Activated CD8-positive, alpha-beta memory T cell treated with anti-CD3 and anti-CD28 coated beads, Interleukin-2, amount 50 U/mL, for 24 hours (primary cell): ENCODE results near the gene NRXN3.

Experiments
- DNase-seq: peaks from one replicate; pipeline ENCODE4 v3.0.0-alpha.2; 2020; ENCODE audit errors: extremely low read depth

Gene NRXN3

GRCh38 chr14:79413734-79414428 lies 1243.7 kb downstream of the NRXN3 start:
- no peak for DNase-seq

DNA sequence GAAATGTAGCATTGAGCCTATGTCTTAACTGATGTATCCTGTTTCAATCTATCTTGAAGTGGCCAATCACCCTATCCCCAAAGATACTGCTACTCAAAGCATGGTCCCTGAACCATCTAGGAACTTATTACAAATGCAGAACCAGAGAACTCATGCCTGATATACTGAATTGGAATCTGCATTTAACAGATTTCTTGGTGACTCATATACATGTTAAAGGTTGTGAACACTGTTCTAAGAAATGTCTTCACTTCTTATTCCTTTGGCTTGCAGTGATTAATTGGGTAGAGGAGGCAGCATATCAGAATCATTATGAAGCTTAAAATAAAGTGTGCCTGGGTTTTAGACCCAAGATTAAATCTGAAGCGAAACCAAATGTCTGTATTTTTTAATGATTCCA lies 1245.6 kb downstream of the NRXN3 start:
- no peak for DNase-seq

DNA sequence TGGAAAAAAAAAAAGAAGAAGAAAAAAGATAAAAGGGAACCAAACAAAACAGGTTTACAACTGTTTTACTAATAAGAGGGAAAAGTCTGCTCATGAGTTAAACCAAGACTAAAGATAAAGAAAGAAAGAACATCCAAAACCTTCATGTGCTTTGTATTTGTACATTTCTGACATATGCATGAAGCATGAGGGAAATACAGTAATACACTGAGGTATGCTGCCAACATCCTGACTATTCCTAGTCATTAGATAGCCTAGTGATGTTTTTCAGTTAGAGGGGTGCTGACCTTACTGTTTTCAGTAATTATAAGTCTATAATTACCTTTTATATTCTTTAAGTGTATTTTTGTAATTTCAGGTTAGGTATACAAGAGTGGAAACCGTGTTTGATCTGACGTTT lies 1247.8 kb downstream of the NRXN3 start:
- no peak for DNase-seq

GRCh38 chr14:79418649-79419415 lies 1248.7 kb downstream of the NRXN3 start:
- DNase-seq = no peak

GRCh38 chr14:79419571-79420327 lies 1249.6 kb downstream of the NRXN3 start:
- no peak for DNase-seq

DNA sequence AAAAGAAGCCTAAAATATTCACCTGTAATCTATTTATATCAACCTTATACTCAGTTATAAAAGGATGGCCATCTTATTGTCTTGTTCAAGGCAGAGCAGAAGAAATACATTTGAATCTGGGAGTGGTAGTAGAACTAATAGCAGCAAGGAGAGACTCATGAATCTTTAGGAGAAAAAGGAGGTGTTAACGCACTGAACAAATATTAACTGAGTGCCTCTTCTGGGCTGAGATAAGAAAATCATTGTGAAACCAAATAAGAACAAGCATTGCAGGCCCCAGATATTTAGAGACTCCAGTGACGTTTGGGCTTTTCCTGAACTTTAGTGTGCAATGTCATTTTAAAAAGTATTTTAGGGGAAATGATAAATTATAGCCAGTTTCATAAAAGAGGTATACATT lies 1250.6 kb downstream of the NRXN3 start:
- DNase-seq = no peak

DNA sequence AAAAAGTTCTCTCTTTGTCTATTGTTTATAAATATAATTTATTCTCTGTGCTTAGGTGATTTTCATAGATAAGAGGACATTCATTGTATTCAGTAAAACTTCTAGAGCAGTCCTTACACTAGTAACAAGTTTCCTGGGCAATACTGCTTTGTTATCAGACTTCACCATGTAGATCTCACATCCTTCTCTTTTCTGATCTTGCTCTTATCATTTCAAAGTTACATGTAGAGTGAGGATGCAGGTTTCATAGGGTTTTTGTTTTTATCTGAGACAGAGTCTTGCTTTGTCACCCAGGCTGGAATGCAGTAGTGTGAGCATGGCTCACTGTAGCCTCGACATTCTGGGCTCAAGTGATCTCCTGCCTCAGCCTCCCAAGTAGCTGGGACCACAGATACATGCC lies 1251.6 kb downstream of the NRXN3 start:
- no peak for DNase-seq

DNA sequence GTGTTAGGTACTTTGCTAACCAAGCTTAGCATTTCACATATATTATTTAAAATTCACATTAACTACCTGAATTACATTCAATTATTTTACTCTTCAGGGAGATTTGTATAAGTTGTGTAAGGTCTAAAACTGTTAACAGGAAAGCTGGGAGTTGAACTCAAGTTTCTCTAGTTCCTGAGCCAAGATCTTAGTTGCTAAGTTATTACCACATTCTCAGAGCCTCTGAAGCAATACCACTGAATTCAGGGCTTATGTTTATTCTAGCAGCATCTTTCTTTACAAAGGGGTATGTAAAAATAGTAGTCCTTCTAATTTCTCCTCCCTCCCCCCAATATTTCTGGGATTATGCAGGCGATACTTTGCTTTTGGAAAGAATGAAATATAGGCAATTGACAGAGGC lies 1254.3 kb downstream of the NRXN3 start:
- no peak for DNase-seq

- no peak for DNase-seq
These were observed 1256.1 kb downstream of the NRXN3 start for GRCh38 chr14:79426103-79426755.

GRCh38 chr14:79432640-79433039 lies 1262.5 kb downstream of the NRXN3 start:
- no peak for DNase-seq

DNA sequence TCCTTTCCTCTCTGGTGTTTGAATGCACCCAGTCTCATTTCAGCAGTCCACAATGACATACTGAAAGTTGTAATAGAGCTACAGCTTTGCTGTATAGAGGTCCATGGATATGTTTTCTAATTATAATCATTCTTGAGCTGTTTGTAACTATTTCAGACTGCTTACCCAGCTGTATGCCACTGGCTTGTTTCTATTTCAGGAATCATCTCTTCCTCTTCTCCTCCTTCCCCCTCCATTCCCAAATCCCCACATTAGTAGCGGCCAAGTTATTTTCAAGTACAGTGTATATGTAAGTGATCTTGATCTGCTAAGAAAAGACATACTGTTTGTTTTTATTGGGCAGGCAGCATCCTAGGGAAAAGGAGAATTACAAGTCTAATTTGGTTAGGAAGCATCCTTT lies 1266.2 kb downstream of the NRXN3 start:
- DNase-seq = no peak

DNA sequence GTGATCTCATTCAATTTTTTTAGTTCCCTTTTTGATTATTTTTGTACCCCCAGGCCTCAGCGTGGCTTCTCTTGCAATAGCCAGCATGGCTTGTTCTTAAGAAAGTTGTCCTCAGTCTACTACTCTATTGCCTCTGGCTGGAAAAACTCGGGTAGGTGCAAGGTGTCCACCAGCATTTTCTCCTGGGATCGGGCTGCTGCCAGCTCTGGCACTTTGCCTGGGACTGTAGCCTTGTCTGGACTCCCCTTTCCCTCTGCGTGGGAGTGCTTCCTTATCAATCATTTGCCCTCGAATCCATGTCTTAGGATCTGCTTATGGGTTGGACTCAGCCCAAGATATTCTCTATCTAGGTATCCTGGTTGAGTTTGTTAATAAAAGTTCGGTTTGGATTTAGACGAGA lies 1267.8 kb downstream of the NRXN3 start:
- DNase-seq = no peak

- no peak for DNase-seq
These were observed 1268.6 kb downstream of the NRXN3 start for GRCh38 chr14:79438696-79439342.

DNA sequence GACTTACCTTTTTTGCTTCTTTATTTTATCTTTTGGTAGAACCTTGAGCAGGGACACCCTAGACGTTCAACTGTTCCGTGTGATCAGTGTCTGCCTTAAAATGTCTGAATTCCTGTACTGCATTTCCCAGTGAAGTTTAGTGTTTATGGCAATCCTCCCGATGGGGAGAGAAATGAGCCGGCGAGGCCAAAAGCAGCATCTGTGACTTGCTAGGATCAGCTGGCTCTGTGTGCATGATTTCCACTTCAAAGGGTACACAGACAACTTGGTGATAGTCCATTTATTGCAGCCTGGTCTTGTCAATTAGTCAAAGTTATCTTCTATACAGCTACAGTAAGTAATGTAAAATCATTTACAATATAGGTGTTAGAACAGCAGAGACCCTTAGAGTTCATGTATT lies 1272.6 kb downstream of the NRXN3 start:
- no peak for DNase-seq

GRCh38 chr14:79443602-79444001 lies 1273.4 kb downstream of the NRXN3 start:
- DNase-seq = no peak

- no peak for DNase-seq
These were observed 1278.8 kb downstream of the NRXN3 start for GRCh38 chr14:79448960-79449359.

GRCh38 chr14:79451601-79452000 lies 1281.4 kb downstream of the NRXN3 start:
- DNase-seq = no peak

DNA sequence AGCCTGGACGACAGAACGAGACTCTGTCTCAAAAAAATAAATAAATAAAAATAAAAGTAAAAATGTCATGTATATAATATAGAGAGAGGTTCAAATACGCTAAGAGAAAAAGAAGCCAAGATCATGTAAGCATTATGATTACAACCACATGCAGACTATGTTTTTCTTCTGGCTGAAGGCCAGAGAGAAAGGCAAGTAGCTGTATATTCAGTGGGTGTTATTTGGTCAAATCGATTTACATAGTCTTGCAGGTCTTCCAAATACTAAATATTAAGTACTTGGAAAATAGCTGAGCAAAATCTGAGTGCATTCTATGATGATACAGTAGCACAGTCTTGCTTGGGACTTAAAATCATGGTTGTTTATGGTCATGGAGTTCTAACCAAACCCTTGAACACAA lies 1283.1 kb downstream of the NRXN3 start:
- no peak for DNase-seq

- DNase-seq = no peak
These were observed 1294.3 kb downstream of the NRXN3 start for GRCh38 chr14:79464468-79464867.

DNA sequence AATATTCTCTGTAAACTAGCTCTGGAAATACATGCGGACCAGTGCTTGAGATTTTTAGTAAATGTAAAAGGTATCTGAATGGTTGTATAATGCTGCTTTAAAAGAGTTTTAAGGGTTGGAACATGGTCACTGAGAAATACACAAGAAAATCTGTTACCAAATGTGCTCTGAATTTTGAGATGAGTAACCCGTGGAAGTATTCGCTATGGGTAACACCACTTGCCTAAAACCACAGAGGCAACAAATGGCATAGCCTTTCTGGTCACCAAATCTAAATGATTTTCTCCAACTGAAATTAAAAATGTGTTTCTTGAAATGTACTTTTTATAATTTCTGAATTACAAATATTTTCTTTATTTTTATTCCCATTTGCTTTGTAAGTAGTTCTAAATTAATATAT lies 1295.5 kb downstream of the NRXN3 start:
- no peak for DNase-seq

DNA sequence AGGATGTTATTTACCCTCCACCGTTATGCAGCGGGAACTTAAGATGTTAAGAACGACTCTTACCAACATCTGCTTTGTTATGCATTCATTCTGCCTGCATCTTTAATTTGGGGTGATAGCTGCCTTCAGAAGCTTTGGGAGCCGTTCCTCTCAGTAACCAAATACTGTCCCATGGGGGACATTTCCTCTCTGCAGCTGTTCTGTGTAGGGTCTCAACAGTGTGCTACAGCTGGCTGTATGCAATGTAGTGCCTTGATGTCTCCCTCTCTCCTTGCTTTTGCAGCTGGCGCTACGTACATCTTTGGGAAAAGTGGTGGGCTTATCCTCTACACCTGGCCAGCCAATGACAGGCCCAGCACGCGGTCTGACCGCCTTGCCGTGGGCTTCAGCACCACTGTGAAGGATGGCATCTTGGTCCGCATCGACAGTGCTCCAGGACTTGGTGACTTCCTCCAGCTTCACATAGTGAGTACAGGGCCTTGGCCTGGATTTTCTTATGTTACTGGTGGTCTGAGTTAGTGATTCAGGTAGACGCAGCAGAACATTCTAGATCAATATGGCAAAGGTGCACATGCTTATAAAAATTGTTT lies 1296.9 kb downstream of the NRXN3 start:
- no peak for DNase-seq
